Bronchial epithelial cell (primary cell): ENCODE results near the gene NAB2. TPM values are rescaled to one million over a fixed set of nuclear protein-coding genes. Genes with fewer than 3 reads are reported as not detected.
"Not testable (repeated sequence)": the region's sequence is repeated elsewhere in the genome, so short reads cannot be mapped to it uniquely, and the experiment has no call there.

Experiments
- DNase-seq: peaks from one replicate; pipeline ENCODE4 v3.0.0-alpha.2; 2010; ENCODE audit warnings: low read depth
- FAIRE-seq: peaks from 2 replicates; lab custom pipeline; 2011; peaks lifted over from hg19 to GRCh38; lab: Jason Lieb, UNC
- H3K27me3 ChIP-seq: 2 replicates; pipeline ENCODE4 v1.5.1; 2011; ENCODE audit warnings: low read length; ENCODE audit not compliant: control insufficient read depth, insufficient read depth
- H3K36me3 ChIP-seq: 2 replicates; pipeline ENCODE4 v1.5.1; 2011; ENCODE audit warnings: low read length; ENCODE audit not compliant: control insufficient read depth, insufficient read depth
- H3K4me3 ChIP-seq: 2 replicates; pipeline ENCODE4 v1.5.1; 2011; ENCODE audit warnings: mild to moderate bottlenecking, low read depth, low read length, control low read depth
- total RNA-seq: library from RNA; depleted of rRNA; stranded (reverse); fragments of >200 nt; gene quantifications from 2 replicates; pipeline ENCODE4 v1.2.1, GENCODE V29; 2014
- TF ChIP-seq, protein P1 (sequence below): IDR thresholded peaks from 2 replicates; pipeline ENCODE4 v1.5.1; 2011; ENCODE audit warnings: mild to moderate bottlenecking, moderate library complexity, low read length, control low read depth, inconsistent platforms; ENCODE audit not compliant: insufficient read depth, severe bottlenecking

NAB2 gene
- total RNA-seq, 1 donor from 2014 or later: 40.5 TPM

DNA sequence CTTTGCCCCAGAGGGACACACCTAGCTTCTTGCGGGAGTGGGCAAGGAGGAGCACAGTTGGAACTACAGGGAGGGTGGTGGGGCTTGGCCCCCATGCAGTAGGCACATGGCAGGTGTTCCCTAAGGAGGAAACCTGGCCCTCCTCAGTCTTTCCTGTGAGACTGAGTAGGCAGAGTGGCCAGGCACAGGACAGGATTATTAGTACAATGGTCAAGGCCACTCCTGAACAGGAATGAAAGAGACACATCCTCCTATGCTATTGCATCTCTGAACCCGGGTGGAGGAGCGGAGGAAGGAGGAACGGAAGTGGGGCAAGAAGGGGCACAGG lies 39.8 kb upstream of the NAB2 start:
- H3K36me3 ChIP-seq: no peaks in the 10 kb centered on the region
- DNase-seq (no peak), FAIRE-seq (no peak)
- TF ChIP-seq, protein P1, sequence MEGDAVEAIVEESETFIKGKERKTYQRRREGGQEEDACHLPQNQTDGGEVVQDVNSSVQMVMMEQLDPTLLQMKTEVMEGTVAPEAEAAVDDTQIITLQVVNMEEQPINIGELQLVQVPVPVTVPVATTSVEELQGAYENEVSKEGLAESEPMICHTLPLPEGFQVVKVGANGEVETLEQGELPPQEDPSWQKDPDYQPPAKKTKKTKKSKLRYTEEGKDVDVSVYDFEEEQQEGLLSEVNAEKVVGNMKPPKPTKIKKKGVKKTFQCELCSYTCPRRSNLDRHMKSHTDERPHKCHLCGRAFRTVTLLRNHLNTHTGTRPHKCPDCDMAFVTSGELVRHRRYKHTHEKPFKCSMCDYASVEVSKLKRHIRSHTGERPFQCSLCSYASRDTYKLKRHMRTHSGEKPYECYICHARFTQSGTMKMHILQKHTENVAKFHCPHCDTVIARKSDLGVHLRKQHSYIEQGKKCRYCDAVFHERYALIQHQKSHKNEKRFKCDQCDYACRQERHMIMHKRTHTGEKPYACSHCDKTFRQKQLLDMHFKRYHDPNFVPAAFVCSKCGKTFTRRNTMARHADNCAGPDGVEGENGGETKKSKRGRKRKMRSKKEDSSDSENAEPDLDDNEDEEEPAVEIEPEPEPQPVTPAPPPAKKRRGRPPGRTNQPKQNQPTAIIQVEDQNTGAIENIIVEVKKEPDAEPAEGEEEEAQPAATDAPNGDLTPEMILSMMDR: no peak
- H3K4me3 ChIP-seq: no peak overlapping the region
- H3K27me3 ChIP-seq: peaks cover 5% of the 10 kb centered on the region

DNA sequence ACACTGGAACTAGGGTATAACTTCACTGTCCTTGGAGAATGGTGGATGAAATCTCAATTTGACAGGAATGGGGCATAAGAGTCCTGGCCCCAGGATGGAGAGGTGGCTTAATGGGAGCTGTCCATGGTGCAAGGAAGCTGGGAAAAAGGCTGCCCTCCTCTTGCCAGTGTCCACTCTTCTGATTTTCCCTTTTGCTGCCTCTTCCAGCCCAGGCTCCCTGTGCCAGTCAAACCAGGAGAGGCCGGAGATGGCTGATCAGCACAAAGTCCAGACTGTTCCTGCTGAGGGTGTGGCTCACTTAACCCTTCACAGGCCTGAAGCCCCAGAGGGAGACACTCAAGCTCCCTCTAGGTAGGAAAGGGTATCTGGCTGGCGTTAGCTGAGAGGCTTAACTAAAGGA lies 39.0 kb upstream of the NAB2 start, which contains the start of gene MYO1A:
MYO1A (minus strand) TSS at position 240 of the 400 bp plus-strand sequence. CDS start 1,806 bp downstream, outside the sequence.
- TF ChIP-seq, protein P1: no peak
- no peaks in the 10 kb centered on the region for H3K36me3 ChIP-seq
- no peak within 1 kb of the TSS for H3K4me3 ChIP-seq
- DNase-seq (no peak), FAIRE-seq (no peak)
- peaks cover 5% of the 10 kb centered on the region for H3K27me3 ChIP-seq

DNA sequence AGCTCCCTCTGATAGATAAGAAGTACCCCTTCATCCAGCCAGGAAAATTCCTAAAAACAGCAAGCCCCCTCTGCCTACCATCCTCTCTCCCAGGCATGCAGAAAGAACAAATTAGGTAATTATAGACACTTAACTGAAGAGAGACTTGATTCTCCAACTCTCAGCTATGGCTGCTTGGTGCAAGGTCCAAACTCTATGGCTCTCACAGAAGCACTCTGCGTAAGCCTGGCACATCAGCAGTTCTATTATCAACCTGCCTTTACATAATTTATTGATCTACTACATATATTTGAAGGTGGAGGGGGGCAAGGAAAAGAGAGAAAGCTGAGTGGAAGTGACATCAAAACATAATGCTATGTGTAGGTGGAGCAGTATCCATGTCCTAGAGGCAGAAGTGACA lies 37.9 kb upstream of the NAB2 start:
- Histone ChIP-seq H3K36me3 (no peaks in the 10 kb centered on the region), H3K27me3 (peaks cover 5% of the 10 kb centered on the region), H3K4me3 (no peak overlapping the region)
- DNase-seq: no peak
- TF ChIP-seq, protein P1: no peak
- no peak for FAIRE-seq

DNA sequence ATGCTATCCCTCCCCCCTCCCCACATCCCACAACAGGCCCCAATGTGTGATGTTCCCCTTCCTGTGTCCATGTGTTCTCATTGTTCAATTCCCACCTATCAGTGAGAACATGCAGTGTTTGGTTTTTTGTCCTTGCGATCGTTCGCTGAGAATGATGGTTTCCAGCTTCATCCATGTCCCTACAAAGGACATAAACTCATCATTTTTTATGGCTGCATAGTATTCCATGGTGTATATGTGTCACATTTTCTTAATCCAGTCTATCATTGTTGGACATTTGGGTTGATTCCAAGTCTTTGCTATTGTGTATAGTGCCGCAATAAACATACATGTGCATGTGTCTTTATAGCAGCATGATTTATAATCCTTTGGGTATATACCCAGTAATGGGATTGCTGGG lies 35.8 kb upstream of the NAB2 start:
- not testable (repeated sequence) for H3K4me3 ChIP-seq, FAIRE-seq, H3K27me3 ChIP-seq, H3K36me3 ChIP-seq, DNase-seq

DNA sequence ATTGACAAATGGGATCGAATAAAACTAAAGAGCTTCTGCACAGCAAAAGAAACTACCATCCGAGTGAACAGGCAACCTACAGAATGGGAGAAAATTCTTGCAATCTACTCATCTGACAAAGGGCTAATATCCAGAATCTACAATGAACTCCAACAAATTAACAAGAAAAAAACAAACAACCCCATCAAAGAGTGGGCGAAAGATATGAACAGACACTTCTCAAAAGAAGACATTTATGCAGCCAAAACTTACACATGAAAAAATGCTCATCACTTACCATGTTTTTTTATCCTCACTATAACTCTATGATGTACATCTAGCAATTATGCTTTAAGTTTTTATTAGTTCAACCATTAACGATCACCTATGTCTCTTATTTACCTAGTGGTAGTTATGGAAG lies 35.0 kb upstream of the NAB2 start:
- not testable (repeated sequence) for H3K27me3 ChIP-seq, H3K4me3 ChIP-seq, H3K36me3 ChIP-seq, FAIRE-seq, DNase-seq

DNA sequence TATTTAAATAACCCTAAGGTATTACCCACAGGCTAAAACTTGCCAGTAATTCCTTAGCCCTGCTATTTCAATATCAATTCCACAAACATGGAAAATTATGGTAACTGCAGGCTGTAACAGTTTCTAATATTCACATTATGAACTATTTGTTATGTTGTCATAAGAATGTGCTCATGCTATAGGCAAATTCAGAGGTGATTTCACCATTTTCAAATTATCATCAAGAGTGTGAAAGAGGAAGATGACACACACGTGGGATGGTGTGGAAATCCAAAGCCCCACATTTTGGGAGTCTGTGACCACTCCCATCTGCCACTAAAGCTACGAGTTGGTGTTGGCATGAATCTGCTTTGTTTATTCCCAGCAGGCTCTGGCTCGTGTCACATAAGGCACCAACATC lies 33.1 kb upstream of the NAB2 start:
- H3K36me3 ChIP-seq: peaks cover 5% of the 10 kb centered on the region
- no peaks in the 10 kb centered on the region for H3K27me3 ChIP-seq
- FAIRE-seq: no peak
- TF ChIP-seq, protein P1: no peak
- no peak overlapping the region for H3K4me3 ChIP-seq
- DNase-seq: no peak

DNA sequence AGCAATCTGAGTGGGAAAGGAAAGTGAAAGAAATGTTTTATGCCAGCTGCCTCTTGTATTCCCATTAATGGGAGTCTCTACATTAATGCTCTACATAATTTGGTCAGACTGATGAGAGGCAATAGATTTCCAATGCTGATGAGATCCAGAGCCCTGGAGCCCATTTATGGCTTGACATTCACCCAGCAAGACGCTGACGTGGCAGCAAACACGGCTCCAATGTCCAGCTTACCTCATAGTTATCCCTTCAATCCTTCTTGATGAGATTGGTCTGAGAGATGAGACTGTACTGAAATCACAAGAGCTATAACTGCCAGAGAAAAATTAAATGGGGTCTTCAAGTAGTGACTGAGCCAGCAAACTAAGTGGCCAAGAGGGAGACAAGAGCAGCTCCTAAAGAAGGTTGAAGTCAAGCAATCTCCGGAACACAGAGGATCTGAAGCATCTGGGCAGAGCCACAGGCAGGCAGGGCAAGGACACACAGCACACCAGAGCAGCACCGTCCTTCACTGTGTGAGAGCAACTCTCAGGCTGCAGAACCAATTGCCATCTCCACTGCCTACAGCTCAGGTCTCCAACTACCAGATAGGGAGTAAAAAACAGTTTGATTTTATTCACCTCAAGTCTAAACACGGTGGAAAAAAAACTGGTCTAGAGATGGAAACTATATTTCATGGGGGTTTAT lies 31.7 kb upstream of the NAB2 start:
- no peak overlapping the region for H3K4me3 ChIP-seq
- TF ChIP-seq, protein P1: no peak
- no peaks in the 10 kb centered on the region for H3K27me3 ChIP-seq
- FAIRE-seq: no peak
- DNase-seq: no peak
- peaks cover 5% of the 10 kb centered on the region for H3K36me3 ChIP-seq
